HUES48 (cell line): ENCODE results near the gene SPA17.
A peak's percentile ranks its signal among the peaks of the same experiment; 100 is the strongest.

ENCODE experiments used
- H3K27ac ChIP-seq: one replicate; pipeline ENCODE4 v1.7.0; 2013; ENCODE audit warnings: low read depth, low read length, inconsistent platforms
- H3K27me3 ChIP-seq: 2 replicates; pipeline ENCODE4 v1.6.1; 2013; ENCODE audit warnings: mild to moderate bottlenecking, low read length; ENCODE audit not compliant: control insufficient read depth, insufficient read depth
- H3K36me3 ChIP-seq: 2 replicates; pipeline ENCODE4 v1.6.1; 2013; ENCODE audit warnings: low read length; ENCODE audit not compliant: control insufficient read depth, insufficient read depth
- H3K4me1 ChIP-seq: 2 replicates; pipeline ENCODE4 v1.6.1; 2013; ENCODE audit warnings: mild to moderate bottlenecking, low read length; ENCODE audit not compliant: control insufficient read depth, insufficient read depth
- H3K4me3 ChIP-seq: 2 replicates; pipeline ENCODE4 v1.5.1; 2013; ENCODE audit warnings: mild to moderate bottlenecking, low read depth, low read length
- H3K9ac ChIP-seq: 2 replicates; pipeline ENCODE4 v1.6.1; 2013; ENCODE audit warnings: mild to moderate bottlenecking, low read depth, low read length, moderate library complexity
- H3K9me3 ChIP-seq: 2 replicates; pipeline ENCODE4 v1.6.1; 2013; ENCODE audit warnings: low read length; ENCODE audit not compliant: control insufficient read depth, insufficient read depth

SPA17 gene

GRCh38 chr11:124722176-124722575 is 48.5 kb downstream of the SPA17 start:
- peaks cover 97% of the 10 kb centered on the region for H3K27me3 ChIP-seq
- no peak overlapping the region for H3K9ac ChIP-seq
- H3K27ac ChIP-seq: no peak overlapping the region
- no peak overlapping the region for H3K4me3 ChIP-seq
- H3K36me3 ChIP-seq: no peaks in the 10 kb centered on the region
- H3K9me3 ChIP-seq: no peaks in the 10 kb centered on the region
- H3K4me1 ChIP-seq: peaks cover 26% of the 10 kb centered on the region

DNA sequence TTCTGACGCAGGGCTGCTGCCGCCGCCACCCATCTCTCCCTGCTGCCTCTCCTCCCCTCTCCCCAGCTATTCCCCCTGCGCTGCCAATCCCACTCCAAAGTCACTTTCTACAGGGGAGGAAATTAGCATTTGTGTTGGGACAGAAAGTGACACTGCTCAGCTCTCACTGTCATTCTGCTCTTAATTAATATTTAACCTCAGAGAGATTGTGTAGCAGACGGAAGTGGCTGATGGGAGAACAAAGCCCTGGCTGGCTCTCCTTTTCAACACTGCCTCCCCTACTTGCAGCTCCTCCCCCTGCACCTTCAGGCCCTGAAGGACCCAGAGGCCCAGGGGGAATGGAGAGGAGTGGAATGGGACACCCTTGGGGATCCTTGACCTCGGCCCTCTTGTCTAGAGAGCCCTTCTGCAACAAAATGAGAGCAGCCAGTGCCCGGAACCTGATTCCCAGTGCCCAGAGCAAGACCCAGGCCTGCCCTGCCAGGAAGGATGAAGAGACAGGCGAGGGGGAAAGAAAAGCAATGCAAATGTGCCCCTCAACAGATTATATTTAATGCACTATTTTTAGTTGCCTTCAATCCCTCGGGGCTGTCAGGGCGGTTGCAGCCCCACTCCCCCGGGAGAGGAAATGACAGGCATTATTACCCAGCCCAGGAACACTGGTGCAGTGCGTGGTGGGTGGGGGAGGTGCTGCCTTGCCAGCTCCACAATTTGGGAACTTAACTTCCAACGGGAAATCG is 51.4 kb downstream of the SPA17 start:
- H3K27me3 ChIP-seq: peaks cover 71% of the 10 kb centered on the region
- H3K27ac ChIP-seq: no peak overlapping the region
- no peaks in the 10 kb centered on the region for H3K9me3 ChIP-seq
- peaks cover 18% of the 10 kb centered on the region for H3K4me1 ChIP-seq
- no peak overlapping the region for H3K4me3 ChIP-seq
- no peak overlapping the region for H3K9ac ChIP-seq
- no peaks in the 10 kb centered on the region for H3K36me3 ChIP-seq

GRCh38 chr11:124725719-124726105 is 52.0 kb downstream of the SPA17 start:
- peaks cover 18% of the 10 kb centered on the region for H3K4me1 ChIP-seq
- peaks cover 67% of the 10 kb centered on the region for H3K27me3 ChIP-seq
- no peak overlapping the region for H3K27ac ChIP-seq
- H3K36me3 ChIP-seq: no peaks in the 10 kb centered on the region
- H3K4me3 ChIP-seq: no peak overlapping the region
- no peak overlapping the region for H3K9ac ChIP-seq
- H3K9me3 ChIP-seq: no peaks in the 10 kb centered on the region

- H3K4me1 ChIP-seq: peaks cover 18% of the 10 kb centered on the region
- H3K36me3 ChIP-seq: no peaks in the 10 kb centered on the region
- no peak overlapping the region for H3K4me3 ChIP-seq
- H3K27me3 ChIP-seq: peaks cover 64% of the 10 kb centered on the region
- H3K9ac ChIP-seq: no peak overlapping the region
- no peaks in the 10 kb centered on the region for H3K9me3 ChIP-seq
- H3K27ac ChIP-seq: no peak overlapping the region
Measured at GRCh38 chr11:124727474-124727873, 53.8 kb downstream of the SPA17 start.

GRCh38 chr11:124728134-124728533 is 54.4 kb downstream of the SPA17 start:
- Histone ChIP-seq H3K9ac (no peak overlapping the region), H3K27me3 (peaks cover 57% of the 10 kb centered on the region), H3K36me3 (no peaks in the 10 kb centered on the region), H3K27ac (no peak overlapping the region), H3K9me3 (no peaks in the 10 kb centered on the region), H3K4me1 (peaks cover 18% of the 10 kb centered on the region), H3K4me3 (no peak overlapping the region)

DNA sequence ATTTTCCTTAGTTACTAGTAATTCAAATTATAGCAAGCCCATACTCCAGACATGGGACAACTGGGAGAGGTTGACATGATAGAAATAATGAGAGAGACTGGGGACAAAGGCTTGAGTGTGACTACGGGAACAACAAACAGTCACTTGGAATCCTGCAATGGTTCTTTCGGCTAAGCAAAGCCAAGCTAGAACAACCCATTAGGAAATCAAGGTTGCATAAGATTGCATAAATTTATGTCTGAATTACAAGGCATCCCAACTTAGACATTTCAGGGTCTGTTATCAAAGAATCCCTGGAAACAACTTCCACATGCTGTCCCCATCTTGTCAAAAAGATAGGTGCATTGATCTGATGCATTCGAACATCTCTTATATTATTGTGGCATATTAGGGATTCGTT is 55.9 kb downstream of the SPA17 start:
- peaks cover 16% of the 10 kb centered on the region for H3K4me1 ChIP-seq
- no peak overlapping the region for H3K9ac ChIP-seq
- no peak overlapping the region for H3K4me3 ChIP-seq
- H3K9me3 ChIP-seq: no peaks in the 10 kb centered on the region
- H3K36me3 ChIP-seq: no peaks in the 10 kb centered on the region
- H3K27ac ChIP-seq: no peak overlapping the region
- peaks cover 47% of the 10 kb centered on the region for H3K27me3 ChIP-seq

DNA sequence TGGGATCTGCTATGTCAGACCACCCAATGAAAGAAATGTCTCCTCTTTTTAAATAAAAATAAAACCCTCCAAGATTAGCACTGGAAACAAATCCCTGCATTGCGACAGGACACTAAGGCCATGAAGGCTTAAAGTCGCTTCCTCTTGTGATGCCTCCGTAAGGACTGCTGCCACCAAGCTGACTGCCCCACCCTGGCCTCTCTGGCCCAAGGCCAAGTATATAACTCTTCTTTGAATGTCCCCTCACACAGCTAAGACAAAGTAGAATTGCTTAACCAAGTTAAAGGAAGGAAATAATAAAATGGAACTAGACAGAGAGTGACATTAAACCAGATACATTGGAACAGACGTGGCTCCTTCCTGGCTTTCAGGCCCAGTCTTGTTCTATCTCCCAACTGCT is 58.5 kb downstream of the SPA17 start:
- H3K4me3 ChIP-seq: no peak overlapping the region
- no peaks in the 10 kb centered on the region for H3K4me1 ChIP-seq
- no peak overlapping the region for H3K9ac ChIP-seq
- peaks cover 51% of the 10 kb centered on the region for H3K27me3 ChIP-seq
- no peaks in the 10 kb centered on the region for H3K9me3 ChIP-seq
- no peaks in the 10 kb centered on the region for H3K36me3 ChIP-seq
- H3K27ac ChIP-seq: no peak overlapping the region

GRCh38 chr11:124736736-124737135 is 63.0 kb downstream of the SPA17 start:
- H3K9ac ChIP-seq: no peak overlapping the region
- no peak overlapping the region for H3K4me3 ChIP-seq
- H3K9me3 ChIP-seq: no peaks in the 10 kb centered on the region
- H3K36me3 ChIP-seq: no peaks in the 10 kb centered on the region
- H3K27ac ChIP-seq: no peak overlapping the region
- H3K4me1 ChIP-seq: no peaks in the 10 kb centered on the region
- peaks cover 79% of the 10 kb centered on the region for H3K27me3 ChIP-seq

GRCh38 chr11:124737638-124738305 is 64.1 kb downstream of the SPA17 start:
- Histone ChIP-seq H3K27ac (no peak overlapping the region), H3K36me3 (no peaks in the 10 kb centered on the region), H3K9me3 (no peaks in the 10 kb centered on the region), H3K27me3 (peaks cover 83% of the 10 kb centered on the region), H3K4me1 (no peaks in the 10 kb centered on the region), H3K9ac (no peak overlapping the region), H3K4me3 (no peak overlapping the region)

DNA sequence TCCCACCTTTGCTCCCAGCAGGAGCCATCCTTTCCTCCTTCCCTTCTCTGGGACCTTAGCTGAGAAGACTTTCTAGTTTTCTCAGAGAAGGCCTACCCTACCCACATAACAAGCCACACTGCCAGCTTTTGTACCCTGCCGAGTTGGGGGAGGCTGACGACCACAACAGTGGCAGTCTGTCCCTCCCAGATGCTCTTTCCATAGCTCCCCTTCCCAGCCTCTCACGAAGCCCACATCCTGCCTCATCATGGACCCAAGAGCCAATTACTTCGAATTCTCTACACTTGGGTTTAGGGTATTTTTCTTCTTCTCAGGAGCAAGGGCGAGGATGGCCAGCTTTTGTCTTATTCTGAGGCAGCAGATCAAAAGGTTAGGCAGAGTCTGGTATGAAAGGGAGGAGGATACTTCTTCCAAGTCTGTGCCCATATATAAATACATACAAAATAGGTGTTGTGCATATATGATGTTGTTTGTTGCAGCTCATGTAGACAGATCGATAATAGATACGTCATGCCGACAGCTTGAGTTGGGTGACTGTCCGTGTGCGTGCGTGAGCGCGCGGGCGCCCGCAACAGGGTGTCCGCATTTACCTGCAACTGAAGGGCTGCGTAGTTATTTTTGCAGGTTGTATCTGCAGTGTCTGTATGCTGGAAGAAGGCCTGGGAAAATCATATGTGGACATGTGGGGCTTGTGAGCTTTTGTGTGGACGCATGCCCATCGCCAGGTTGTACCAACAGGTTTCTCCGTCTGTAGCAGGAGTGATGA is 65.2 kb downstream of the SPA17 start:
- no peak overlapping the region for H3K27ac ChIP-seq
- H3K4me1 ChIP-seq: no peaks in the 10 kb centered on the region
- H3K4me3 ChIP-seq: peak overlapping the region; percentile 55
- H3K27me3 ChIP-seq: peaks cover 95% of the 10 kb centered on the region
- no peaks in the 10 kb centered on the region for H3K36me3 ChIP-seq
- no peak overlapping the region for H3K9ac ChIP-seq
- H3K9me3 ChIP-seq: no peaks in the 10 kb centered on the region
